22Rv1 (cell line): Measurements from ENCODE around the gene AGMO.

Experiments used
- CTCF ChIP-seq: fragments of 450-650 bp; IDR thresholded peaks from 2 replicates; pipeline ENCODE4 v1.5.1; 2017; ENCODE audit warnings: mild to moderate bottlenecking
- ZFX ChIP-seq: fragments of 450-650 bp; IDR thresholded peaks from 2 replicates; pipeline ENCODE4 v1.6.1; 2017; ENCODE audit warnings: antibody characterized with exemption, borderline replicate concordance

- TF ChIP-seq CTCF (no peak), ZFX (no peak)
Measured at GRCh38 chr7:15478401-15478800, 83.4 kb downstream of the AGMO start.
